Fibroblast of lung (primary cell): ENCODE measurements around the gene FBXW9. TPM values are rescaled to one million over a fixed set of nuclear protein-coding genes. Genes with fewer than 3 reads are reported as not detected.

Experiments
- DNase-seq, 2 donors: peaks; one replicate each; pipeline versions ENCODE4 v3.0.0 to v3.0.0-alpha.2; 2010; ENCODE audit warnings: low read depth in 2 of 2
- H2AFZ ChIP-seq: 2 replicates; pipeline ENCODE4 v1.5.1; 2012; ENCODE audit warnings: low read length, control low read depth, inconsistent platforms
- H3K27ac ChIP-seq: 2 replicates; pipeline ENCODE4 v1.5.1; 2011; ENCODE audit warnings: low read length, control low read depth; ENCODE audit not compliant: insufficient read depth
- H3K27me3 ChIP-seq: 2 replicates; pipeline ENCODE4 v1.5.1; 2011; ENCODE audit warnings: mild to moderate bottlenecking, low read length; ENCODE audit not compliant: control insufficient read depth, insufficient read depth
- H3K36me3 ChIP-seq: 2 replicates; pipeline ENCODE4 v1.5.1; 2011; ENCODE audit warnings: low read length; ENCODE audit not compliant: control insufficient read depth, insufficient read depth
- H3K4me1 ChIP-seq: 2 replicates; pipeline ENCODE4 v1.5.1; 2011; ENCODE audit warnings: low read length; ENCODE audit not compliant: control insufficient read depth, insufficient read depth; ENCODE audit errors: extremely low read depth
- H3K4me2 ChIP-seq: 2 replicates; pipeline ENCODE4 v1.5.1; 2011; ENCODE audit warnings: low read length, control low read depth; ENCODE audit not compliant: insufficient read depth; ENCODE audit errors: extremely low read depth
- H3K4me3 ChIP-seq, 4 experiments: fragments of 200-600 bp in 1 of 4; sonication (generic) in 1 of 4; replicated peaks in 1 of 4; 2 replicates each; pipeline ENCODE4 v1.5.1; 2011 to 2016; ENCODE audit warnings: low read length in 4 of 4, low read depth in 3 of 4, mild to moderate bottlenecking in 3 of 4, control low read depth in 2 of 4, inconsistent platforms in 1 of 4, mixed read lengths in 1 of 4; ENCODE audit not compliant: insufficient read depth in 1 of 4; ENCODE audit errors: control extremely low read depth in 1 of 4
- H3K79me2 ChIP-seq: 2 replicates; pipeline ENCODE4 v1.5.1; 2012; ENCODE audit warnings: mild to moderate bottlenecking, low read length, inconsistent platforms; ENCODE audit not compliant: control insufficient read depth, insufficient read depth
- H3K9ac ChIP-seq: 2 replicates; pipeline ENCODE4 v1.5.1; 2011; ENCODE audit warnings: mild to moderate bottlenecking, low read length, control low read depth; ENCODE audit not compliant: insufficient read depth
- H3K9me3 ChIP-seq: 2 replicates; pipeline ENCODE4 v1.5.1; 2012; ENCODE audit warnings: low read depth, low read length; ENCODE audit not compliant: control insufficient read depth, insufficient read depth
- H4K20me1 ChIP-seq: 2 replicates; pipeline ENCODE4 v1.5.1; 2011; ENCODE audit warnings: low read length; ENCODE audit not compliant: control insufficient read depth, insufficient read depth; ENCODE audit errors: extremely low read depth
- CTCF ChIP-seq, 2 donors: IDR thresholded peaks in 1 of 2; conservative IDR thresholded peaks in 1 of 2; 1 replicate in 1 of 2; 2 replicates in 1 of 2; pipeline ENCODE4 v1.5.1; 2011 to 2012; ENCODE audit warnings: low read length in 2 of 2, control low read depth in 1 of 2, inconsistent platforms in 1 of 2, low read depth in 1 of 2, mild to moderate bottlenecking in 1 of 2
- EZH2 ChIP-seq: IDR thresholded peaks from 2 replicates; pipeline ENCODE4 v1.5.1; 2012; ENCODE audit warnings: low read length, control low read depth, mild to moderate bottlenecking; ENCODE audit errors: missing control alignments
- polyA plus RNA-seq, 2 donors: library from polyadenylated mRNA; depleted of rRNA in 1 of 2; stranded (reverse) in 1 of 2; unstranded in 1 of 2; fragments of >200 nt; gene quantifications; 2 replicates each; pipeline ENCODE4 v1.2.1, GENCODE V29; 2011 to 2012; ENCODE audit warnings: missing spikeins in 1 of 2
- total RNA-seq: library from RNA; depleted of rRNA; stranded (reverse); fragments of >200 nt; gene quantifications from 2 replicates; pipeline ENCODE4 v1.2.1, GENCODE V29; 2014

Gene FBXW9
- total and polyA plus RNA-seq, 2 donors (not counting 1 experiment from before 2014, with no cell fraction given), result 3.3 to 4.4 TPM

GRCh38 chr19:12711187-12711586, 14.8 kb upstream of the FBXW9 start:
- peaks cover 9% of the 10 kb centered on the region for H3K79me2 ChIP-seq
- no peak overlapping the region for H2AFZ ChIP-seq
- no peak for TF ChIP-seq CTCF (conservative IDR thresholded peaks at IDR 0.05 in 1 of 2, IDR thresholded peaks at IDR 0.05 in 1 of 2; ENCODE audit: low read depth in 1 of 2, low read length in 2 of 2)
- no peak for TF ChIP-seq EZH2
- DNase-seq, result no peak
- no peak overlapping the region for H3K4me3 ChIP-seq
- no peak overlapping the region for H3K27ac ChIP-seq
- no peak overlapping the region for H3K9ac ChIP-seq
- no peaks in the 10 kb centered on the region for H4K20me1 ChIP-seq
- no peaks in the 10 kb centered on the region for H3K27me3 ChIP-seq
- no peaks in the 10 kb centered on the region for H3K4me1 ChIP-seq
- peaks cover 38% of the 10 kb centered on the region for H3K36me3 ChIP-seq
- no peak overlapping the region for H3K4me2 ChIP-seq
- H3K9me3 ChIP-seq, result no peaks in the 10 kb centered on the region

- Histone ChIP-seq H4K20me1 (no peaks in the 10 kb centered on the region), H3K4me2 (no peak overlapping the region), H3K27ac (no peak overlapping the region), H3K4me3 (no peak overlapping the region), H3K79me2 (peaks cover 2% of the 10 kb centered on the region), H3K9ac (no peak overlapping the region), H3K36me3 (peaks cover 36% of the 10 kb centered on the region), H3K27me3 (no peaks in the 10 kb centered on the region), H3K4me1 (no peaks in the 10 kb centered on the region), H2AFZ (no peak overlapping the region), H3K9me3 (no peaks in the 10 kb centered on the region)
- no peak for DNase-seq
- TF ChIP-seq CTCF (conservative IDR thresholded peaks at IDR 0.05 in 1 of 2, IDR thresholded peaks at IDR 0.05 in 1 of 2; ENCODE audit: low read depth in 1 of 2, low read length in 2 of 2) (no peak), EZH2 (no peak)
These were observed 12.2 kb upstream of the FBXW9 start for GRCh38 chr19:12708641-12709040.

GRCh38 chr19:12706332-12706718, 9.9 kb upstream of the FBXW9 start:
- peaks cover under 1% of the 10 kb centered on the region for H3K79me2 ChIP-seq
- no peaks in the 10 kb centered on the region for H3K4me1 ChIP-seq
- no peak overlapping the region for H3K4me2 ChIP-seq
- H3K36me3 ChIP-seq, result peaks cover 52% of the 10 kb centered on the region
- no peak overlapping the region for H3K9ac ChIP-seq
- H4K20me1 ChIP-seq, result no peaks in the 10 kb centered on the region
- H3K9me3 ChIP-seq, result no peaks in the 10 kb centered on the region
- TF ChIP-seq CTCF (conservative IDR thresholded peaks at IDR 0.05 in 1 of 2, IDR thresholded peaks at IDR 0.05 in 1 of 2; ENCODE audit: low read depth in 1 of 2, low read length in 2 of 2) (no peak), EZH2 (no peak)
- no peaks in the 10 kb centered on the region for H3K27me3 ChIP-seq
- no peak for DNase-seq
- H3K27ac ChIP-seq, result no peak overlapping the region
- H3K4me3 ChIP-seq, result no peak overlapping the region
- no peak overlapping the region for H2AFZ ChIP-seq
